ENCODE measurements around the gene CES4A.
"Not testable (repeated sequence)": the region's sequence is repeated elsewhere in the genome, so short reads cannot be mapped to it uniquely, and the experiment has no call there.

Gene CES4A

DNA sequence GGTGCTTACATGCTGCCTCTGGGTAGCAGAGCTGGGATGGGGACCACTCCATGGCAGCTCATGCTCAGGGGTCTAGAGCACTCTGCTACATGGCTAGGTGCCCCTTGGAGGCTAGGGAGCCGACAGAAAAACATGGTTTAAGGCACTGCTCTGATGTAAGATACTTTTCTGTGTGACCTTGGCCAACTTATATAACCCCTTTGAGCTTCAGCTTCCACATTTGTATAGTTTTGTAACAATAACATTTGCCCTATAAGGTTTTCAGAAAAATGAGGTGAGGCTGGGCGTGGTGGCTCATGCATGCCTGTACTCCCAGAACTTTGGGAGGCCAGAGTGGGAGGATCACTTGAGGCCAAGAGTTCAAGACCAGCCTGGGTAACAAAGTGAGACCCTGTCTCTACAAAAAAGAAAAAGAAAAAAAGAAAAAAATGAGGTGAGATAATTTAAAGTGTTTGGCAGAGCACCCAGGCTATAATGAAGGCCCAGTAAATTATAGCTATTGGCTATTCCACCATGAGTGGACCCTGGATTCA, 3.2 kb downstream of the CES4A start:
- Histone ChIP-seq H3K27me3 (ENCODE audit: insufficient read depth, low read length) (no peaks in the 10 kb centered on the region), H3K9ac (ENCODE audit: low read length) (no peak overlapping the region), H3F3A (ENCODE audit: insufficient read depth, low read length) (no peaks in the 10 kb centered on the region), H3K9me3 (ENCODE audit: low read length) (no peaks in the 10 kb centered on the region), H3K4me1 (ENCODE audit: insufficient read depth, low read length, severe bottlenecking) (no peaks in the 10 kb centered on the region), H2AFZ (ENCODE audit: low read length) (no peak overlapping the region), H4K20me1 (ENCODE audit: insufficient read depth, low read length) (no peaks in the 10 kb centered on the region), H3K27ac (ENCODE audit: low read depth, low read length, poor library complexity, severe bottlenecking) (no peak overlapping the region), H3K4me3 (ENCODE audit: low read depth, low read length, poor library complexity, severe bottlenecking) (no peak overlapping the region), H3K9me2 (ENCODE audit: low read depth, low read length) (no peaks in the 10 kb centered on the region), H3K4me2 (ENCODE audit: low read length) (no peak overlapping the region), H3K79me2 (ENCODE audit: insufficient read depth, low read length) (no peaks in the 10 kb centered on the region), H3K36me3 (ENCODE audit: insufficient read depth, low read length) (no peaks in the 10 kb centered on the region)
- no peak for TF ChIP-seq EZH2 (IDR thresholded peaks at IDR 0.05; ENCODE audit: borderline replicate concordance, low read length)
- TF ChIP-seq, protein P1, sequence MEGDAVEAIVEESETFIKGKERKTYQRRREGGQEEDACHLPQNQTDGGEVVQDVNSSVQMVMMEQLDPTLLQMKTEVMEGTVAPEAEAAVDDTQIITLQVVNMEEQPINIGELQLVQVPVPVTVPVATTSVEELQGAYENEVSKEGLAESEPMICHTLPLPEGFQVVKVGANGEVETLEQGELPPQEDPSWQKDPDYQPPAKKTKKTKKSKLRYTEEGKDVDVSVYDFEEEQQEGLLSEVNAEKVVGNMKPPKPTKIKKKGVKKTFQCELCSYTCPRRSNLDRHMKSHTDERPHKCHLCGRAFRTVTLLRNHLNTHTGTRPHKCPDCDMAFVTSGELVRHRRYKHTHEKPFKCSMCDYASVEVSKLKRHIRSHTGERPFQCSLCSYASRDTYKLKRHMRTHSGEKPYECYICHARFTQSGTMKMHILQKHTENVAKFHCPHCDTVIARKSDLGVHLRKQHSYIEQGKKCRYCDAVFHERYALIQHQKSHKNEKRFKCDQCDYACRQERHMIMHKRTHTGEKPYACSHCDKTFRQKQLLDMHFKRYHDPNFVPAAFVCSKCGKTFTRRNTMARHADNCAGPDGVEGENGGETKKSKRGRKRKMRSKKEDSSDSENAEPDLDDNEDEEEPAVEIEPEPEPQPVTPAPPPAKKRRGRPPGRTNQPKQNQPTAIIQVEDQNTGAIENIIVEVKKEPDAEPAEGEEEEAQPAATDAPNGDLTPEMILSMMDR (IDR thresholded peaks at IDR 0.05; ENCODE audit: low read length) = no peak

DNA sequence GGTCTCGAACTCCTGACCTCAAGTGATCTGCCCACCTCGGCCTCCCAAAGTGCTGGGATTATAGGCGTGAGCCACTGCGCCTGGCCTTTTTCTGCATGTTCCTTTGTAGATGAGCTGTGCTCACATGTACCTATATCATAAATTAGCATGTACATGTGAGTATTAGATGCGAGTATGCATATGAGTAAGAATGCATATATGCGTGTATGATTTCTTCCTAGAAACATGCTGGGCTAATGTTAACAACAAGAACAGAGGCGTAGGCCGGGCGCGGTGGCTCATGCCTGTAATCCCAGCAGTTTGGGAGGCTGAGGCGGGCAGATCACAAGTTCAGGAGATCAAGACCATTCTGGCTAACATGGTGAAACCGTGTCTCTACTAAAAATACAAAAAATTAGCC, 5.2 kb downstream of the CES4A start:
- H3K79me2 ChIP-seq (ENCODE audit: insufficient read depth, low read length); H3K27me3 ChIP-seq (ENCODE audit: insufficient read depth, low read length); H3K9ac ChIP-seq (ENCODE audit: low read length); H3K4me1 ChIP-seq (ENCODE audit: insufficient read depth, low read length, severe bottlenecking); H3K9me3 ChIP-seq (ENCODE audit: low read length); H3K36me3 ChIP-seq (ENCODE audit: insufficient read depth, low read length); H3K9me2 ChIP-seq (ENCODE audit: low read depth, low read length); H4K20me1 ChIP-seq (ENCODE audit: insufficient read depth, low read length); H3K4me2 ChIP-seq (ENCODE audit: low read length); H3K4me3 ChIP-seq (ENCODE audit: low read depth, low read length, poor library complexity, severe bottlenecking); H3K27ac ChIP-seq (ENCODE audit: low read depth, low read length, poor library complexity, severe bottlenecking); H3F3A ChIP-seq (ENCODE audit: insufficient read depth, low read length); H2AFZ ChIP-seq (ENCODE audit: low read length): not testable (repeated sequence)

DNA sequence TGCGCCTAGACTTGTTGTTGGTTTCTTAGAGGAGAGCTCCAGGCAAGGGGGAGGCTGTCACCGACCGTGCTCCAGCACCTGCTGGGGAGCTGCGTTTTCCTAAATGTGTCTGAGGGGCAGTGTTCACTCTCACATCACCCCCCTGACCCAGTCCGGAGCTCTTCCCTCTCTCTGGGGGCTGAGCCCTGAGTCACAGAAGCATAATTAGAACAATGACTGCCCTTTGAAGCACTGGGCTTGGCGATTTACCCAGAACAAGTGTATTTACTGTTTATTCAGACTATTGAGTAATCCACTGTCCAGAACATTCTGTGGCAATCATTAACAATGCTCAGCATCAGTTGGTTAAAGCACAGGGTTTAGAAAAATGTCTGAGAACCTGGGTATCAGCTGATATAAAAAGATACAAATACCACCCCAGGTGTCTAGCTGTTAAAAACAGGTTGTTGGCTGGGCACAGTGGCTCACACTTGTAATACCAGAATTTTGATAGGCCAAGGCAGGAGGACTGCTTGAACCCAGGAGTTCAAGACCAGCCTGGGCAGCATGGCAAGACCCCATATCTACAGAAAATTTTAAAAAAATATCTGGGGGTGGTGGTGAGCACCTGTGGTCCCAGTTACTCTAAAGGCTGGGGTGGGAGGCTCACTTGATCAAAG, 8.1 kb downstream of the CES4A start:
- H3K4me2 ChIP-seq (ENCODE audit: low read length) = no peak overlapping the region
- no peaks in the 10 kb centered on the region for H3K9me3 ChIP-seq (ENCODE audit: low read length)
- no peak overlapping the region for H3K27ac ChIP-seq (ENCODE audit: low read depth, low read length, poor library complexity, severe bottlenecking)
- no peaks in the 10 kb centered on the region for H4K20me1 ChIP-seq (ENCODE audit: insufficient read depth, low read length)
- H3F3A ChIP-seq (ENCODE audit: insufficient read depth, low read length) = no peaks in the 10 kb centered on the region
- H3K27me3 ChIP-seq (ENCODE audit: insufficient read depth, low read length) = no peaks in the 10 kb centered on the region
- H3K4me1 ChIP-seq (ENCODE audit: insufficient read depth, low read length, severe bottlenecking) = peaks cover 11% of the 10 kb centered on the region
- H3K4me3 ChIP-seq (ENCODE audit: low read depth, low read length, poor library complexity, severe bottlenecking) = no peak overlapping the region
- H2AFZ ChIP-seq (ENCODE audit: low read length) = no peak overlapping the region
- H3K36me3 ChIP-seq (ENCODE audit: insufficient read depth, low read length) = no peaks in the 10 kb centered on the region
- H3K9me2 ChIP-seq (ENCODE audit: low read depth, low read length) = no peaks in the 10 kb centered on the region
- TF ChIP-seq, protein P1 (IDR thresholded peaks at IDR 0.05; ENCODE audit: low read length) = no peak
- no peak for TF ChIP-seq EZH2 (IDR thresholded peaks at IDR 0.05; ENCODE audit: borderline replicate concordance, low read length)
- no peaks in the 10 kb centered on the region for H3K79me2 ChIP-seq (ENCODE audit: insufficient read depth, low read length)
- H3K9ac ChIP-seq (ENCODE audit: low read length) = no peak overlapping the region

DNA sequence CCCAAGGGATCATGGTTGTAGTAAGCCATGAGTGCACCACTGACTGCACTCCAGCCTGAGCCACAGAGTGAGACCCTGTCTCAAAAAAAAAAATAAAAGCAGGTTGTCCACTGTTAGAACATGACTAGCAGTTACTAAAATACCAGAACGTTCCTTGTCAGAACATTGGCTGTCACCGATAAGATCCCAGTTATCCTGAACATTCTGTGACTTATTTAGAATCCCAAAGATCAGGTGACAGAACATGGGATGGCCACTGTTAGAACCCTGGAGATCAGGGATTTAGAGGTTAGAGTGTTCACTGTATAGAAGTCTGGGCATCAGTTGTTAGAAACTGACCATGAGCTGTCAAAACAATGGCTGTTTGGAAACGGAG, 8.6 kb downstream of the CES4A start:
- Histone ChIP-seq H3K4me1 (ENCODE audit: insufficient read depth, low read length, severe bottlenecking) (peaks cover 12% of the 10 kb centered on the region), H3K27ac (ENCODE audit: low read depth, low read length, poor library complexity, severe bottlenecking) (no peak overlapping the region), H3K4me3 (ENCODE audit: low read depth, low read length, poor library complexity, severe bottlenecking) (no peak overlapping the region), H3K27me3 (ENCODE audit: insufficient read depth, low read length) (no peaks in the 10 kb centered on the region), H3K9ac (ENCODE audit: low read length) (no peak overlapping the region), H3K79me2 (ENCODE audit: insufficient read depth, low read length) (no peaks in the 10 kb centered on the region), H3K36me3 (ENCODE audit: insufficient read depth, low read length) (no peaks in the 10 kb centered on the region), H3K9me3 (ENCODE audit: low read length) (no peaks in the 10 kb centered on the region), H2AFZ (ENCODE audit: low read length) (no peak overlapping the region), H3K4me2 (ENCODE audit: low read length) (no peak overlapping the region), H4K20me1 (ENCODE audit: insufficient read depth, low read length) (no peaks in the 10 kb centered on the region), H3F3A (ENCODE audit: insufficient read depth, low read length) (no peaks in the 10 kb centered on the region), H3K9me2 (ENCODE audit: low read depth, low read length) (no peaks in the 10 kb centered on the region)
- TF ChIP-seq, protein P1 (IDR thresholded peaks at IDR 0.05; ENCODE audit: low read length) = no peak
